HCT116 (cell line): ENCODE results near the gene ZNF423. TPM values are rescaled to one million over a fixed set of nuclear protein-coding genes. Genes with fewer than 3 reads are reported as not detected.

Source experiments
- ATAC-seq: fragments of 200-7000 bp; cut with Tn5 transposase; 2 replicates; pipeline ENCODE4 v1.9.1; 2020; ENCODE audit warnings: mild to moderate bottlenecking, moderate library complexity
- BruUV-seq: library from RNA; stranded (reverse); fragments of 400-500 nt; replicated peaks from 2 replicates; lab custom pipeline; 2021; lab: Mats Ljungman, UMichigan
- CTCF ChIA-PET: fragments of 300-600 bp; sonication (Branson Sonifier 250); formaldehyde crosslinking; loops from one replicate; lab custom pipeline; 2021; ENCODE audit warnings: antibody characterized with exemption; lab: Charles Lee
- POLR2A ChIA-PET: fragments of 300-600, 350-600 bp; sonication (Branson Sonifier 250); formaldehyde crosslinking; loops from one replicate; lab custom pipeline; 2021; ENCODE audit warnings: antibody characterized with exemption; lab: Charles Lee
- RAD21 ChIA-PET, 2 experiments: fragments of 300-600 bp; sonication (Branson Sonifier 250); formaldehyde crosslinking; loops; one replicate each; lab custom pipeline; 2023; ENCODE audit warnings: low total read pairs in 2 of 2; ENCODE audit not compliant: uncharacterized antibody in 2 of 2, unreplicated experiment in 2 of 2, low non-redundant PET in 1 of 2; lab: Charles Lee
- DNase-seq: peaks from one replicate; pipeline ENCODE4 v3.0.0-alpha.2; 2010; ENCODE audit warnings: low read depth, low spot score
- H2AFZ ChIP-seq: fragments of 200-600 bp; shearing (Covaris generic), sonication (generic); 2 replicates; pipeline ENCODE4 v1.6.1; 2017; ENCODE audit warnings: low read depth, mixed run types, mixed read lengths, antibody characterized with exemption, low read length; ENCODE audit not compliant: poor library complexity, severe bottlenecking
- H3K27ac ChIP-seq: 2 replicates; pipeline ENCODE4 v1.5.1; 2012; ENCODE audit warnings: low read depth, low read length
- H3K27me3 ChIP-seq: fragments of 200-600 bp; sonication (generic); 2 replicates; pipeline ENCODE4 v1.6.1; 2016; ENCODE audit warnings: mixed run types, low read length, mixed read lengths; ENCODE audit not compliant: insufficient read depth
- H3K36me3 ChIP-seq, 2 experiments: fragments of 200-500 bp in 1 of 2; fragments of 200-600 bp in 1 of 2; sonication (Bioruptor generic) in 1 of 2; sonication (generic) in 1 of 2; 2 replicates each; pipeline versions ENCODE4 v1.5.1 to v1.6.1; 2014 to 2016; ENCODE audit warnings: low read length in 2 of 2, inconsistent platforms in 1 of 2, mixed read lengths in 1 of 2, mixed run types in 1 of 2; ENCODE audit not compliant: insufficient read depth in 2 of 2, control insufficient read depth in 1 of 2
- H3K4me1 ChIP-seq, 2 experiments: fragments of 200-600 bp in 1 of 2; sonication (generic) in 1 of 2; 2 replicates each; pipeline versions ENCODE4 v1.5.1 to v1.6.1; 2012 to 2017; ENCODE audit warnings: low read length in 2 of 2, inconsistent platforms in 1 of 2, mild to moderate bottlenecking in 1 of 2, mixed read lengths in 1 of 2, mixed run types in 1 of 2, moderate library complexity in 1 of 2; ENCODE audit not compliant: insufficient read depth in 2 of 2, control insufficient read depth in 1 of 2
- H3K4me2 ChIP-seq: fragments of 200-600 bp; sonication (generic); 2 replicates; pipeline ENCODE4 v1.6.1; 2017; ENCODE audit warnings: mixed run types, low read length, mixed read lengths
- H3K4me3 ChIP-seq, 2 experiments: fragments of 200-600 bp in 1 of 2; sonication (generic) in 1 of 2; replicated peaks in 1 of 2; 2 replicates each; pipeline ENCODE4 v1.5.1; 2011 to 2016; ENCODE audit warnings: low read length in 2 of 2, control low read depth in 1 of 2, low read depth in 1 of 2, mild to moderate bottlenecking in 1 of 2, mixed read lengths in 1 of 2, mixed run types in 1 of 2
- H3K79me2 ChIP-seq: fragments of 200-600 bp; sonication (generic); 2 replicates; pipeline ENCODE4 v1.6.1; 2017; ENCODE audit warnings: mild to moderate bottlenecking, mixed run types, low read length, moderate library complexity, mixed read lengths; ENCODE audit not compliant: insufficient read depth
- H3K9ac ChIP-seq: fragments of 200-600 bp; sonication (generic); 2 replicates; pipeline ENCODE4 v1.6.1; 2016; ENCODE audit warnings: low read length, mixed read lengths
- H3K9me2 ChIP-seq: fragments of 200-600 bp; sonication (generic), shearing (Covaris generic); 2 replicates; pipeline ENCODE4 v1.6.1; 2017; ENCODE audit warnings: mixed run types, mild to moderate bottlenecking, moderate library complexity; ENCODE audit not compliant: insufficient read depth
- H3K9me3 ChIP-seq, 2 experiments: fragments of 200-500 bp in 1 of 2; fragments of 200-600 bp in 1 of 2; sonication (Bioruptor generic) in 1 of 2; sonication (generic) in 1 of 2; 2 replicates each; pipeline ENCODE4 v1.6.1; 2014 to 2017; ENCODE audit warnings: low read length in 2 of 2, mixed read lengths in 2 of 2, inconsistent platforms in 1 of 2, low read depth in 1 of 2, mild to moderate bottlenecking in 1 of 2, mixed run types in 1 of 2, moderate library complexity in 1 of 2; ENCODE audit not compliant: control insufficient read depth in 1 of 2, insufficient read depth in 1 of 2
- H4K20me1 ChIP-seq: fragments of 200-600 bp; sonication (generic), shearing (Covaris generic); 2 replicates; pipeline ENCODE4 v1.6.1; 2017; ENCODE audit warnings: mixed run types, mild to moderate bottlenecking, moderate library complexity; ENCODE audit not compliant: insufficient read depth
- ATF3 ChIP-seq: IDR thresholded peaks from 2 replicates; pipeline ENCODE4 v1.6.1; 2012
- CBX3 ChIP-seq: IDR thresholded peaks from 2 replicates; pipeline ENCODE4 v1.6.1; 2012; ENCODE audit warnings: low read depth
- CEBPB ChIP-seq: IDR thresholded peaks from 2 replicates; pipeline ENCODE4 v1.6.1; 2012; ENCODE audit warnings: low read depth
- CTCF ChIP-seq, 3 experiments: fragments of 200-600 bp in 1 of 3; sonication (generic) in 1 of 3; IDR thresholded peaks in 2 of 3; conservative IDR thresholded peaks in 1 of 3; 2 replicates each; pipeline ENCODE4 v1.5.1; 2012 to 2017; ENCODE audit warnings: low read depth in 2 of 3, low read length in 2 of 3, antibody characterized with exemption in 1 of 3, borderline replicate concordance in 1 of 3, control low read depth in 1 of 3, mild to moderate bottlenecking in 1 of 3, mixed read lengths in 1 of 3, mixed run types in 1 of 3, moderate library complexity in 1 of 3; ENCODE audit not compliant: insufficient read depth in 1 of 3
- EZH2 ChIP-seq: fragments of 200-600 bp; sonication (generic); IDR thresholded peaks from 2 replicates; pipeline ENCODE4 v1.6.1; 2017; ENCODE audit warnings: antibody characterized with exemption, mixed run types
- EZH2phosphoT487 ChIP-seq: fragments of 200-600 bp; IDR thresholded peaks from 2 replicates; pipeline ENCODE4 v1.6.1; 2018; ENCODE audit warnings: antibody characterized with exemption, borderline replicate concordance
- MAX ChIP-seq: IDR thresholded peaks from 2 replicates; pipeline ENCODE4 v1.6.1; 2012
- POLR2A ChIP-seq: IDR thresholded peaks from 2 replicates; pipeline ENCODE4 v1.7.0; 2011; ENCODE audit warnings: borderline replicate concordance; ENCODE audit not compliant: insufficient read depth, insufficient read length; ENCODE audit errors: extremely low read depth
- REST ChIP-seq: IDR thresholded peaks from 2 replicates; pipeline ENCODE4 v1.6.1; 2012; ENCODE audit warnings: low read depth
- SP1 ChIP-seq: IDR thresholded peaks from 2 replicates; pipeline ENCODE4 v1.6.1; 2012; ENCODE audit warnings: low read depth
- YY1 ChIP-seq: IDR thresholded peaks from 2 replicates; pipeline ENCODE4 v1.6.1; 2011; ENCODE audit warnings: low read length, low read depth, moderate library complexity, mild to moderate bottlenecking; ENCODE audit not compliant: insufficient replicate concordance; ENCODE audit errors: extremely low read depth
- ZBTB33 ChIP-seq: IDR thresholded peaks from 2 replicates; pipeline ENCODE4 v1.6.1; 2011; ENCODE audit warnings: mild to moderate bottlenecking, low read length, moderate library complexity; ENCODE audit not compliant: insufficient replicate concordance; ENCODE audit errors: extremely low read depth
- ZFX ChIP-seq: fragments of 450-650 bp; IDR thresholded peaks from 2 replicates; pipeline ENCODE4 v1.6.1; 2017
- intact Hi-C: fragments of 100-400 bp; cut with micrococcal nuclease; formaldehyde crosslinking; loops from 2 replicates; pipeline ENCODE4 v1.10.0; 2022
- total RNA-seq: library from RNA; stranded (reverse); gene quantifications from one replicate; pipeline ENCODE4 v1.2.1, GENCODE V29; 2021; ENCODE audit not compliant: unreplicated experiment

Gene ZNF423
- total RNA-seq, 1 experiment from 2014 or later: 0.22 TPM

GRCh38 chr16:49810831-49811230, 45.1 kb downstream of the ZNF423 start:
- H4K20me1 ChIP-seq: no peaks in the 10 kb centered on the region
- no peak overlapping the region for H2AFZ ChIP-seq
- no peak overlapping the region for H3K9ac ChIP-seq
- ATAC-seq (no peak), DNase-seq (no peak)
- no peaks in the 10 kb centered on the region for H3K4me1 ChIP-seq
- no peaks in the 10 kb centered on the region for H3K9me3 ChIP-seq
- H3K36me3 ChIP-seq: no peaks in the 10 kb centered on the region
- ChIA-PET RAD21 (no interaction called here), POLR2A (no interaction called here), CTCF (no interaction called here)
- no peak overlapping the region for H3K27ac ChIP-seq
- TF ChIP-seq ZFX (no peak), POLR2A (no peak), EZH2 (no peak), ATF3 (no peak), CBX3 (no peak), EZH2phosphoT487 (no peak), SP1 (no peak), CEBPB (no peak), REST (no peak), MAX (no peak), YY1 (no peak), ZBTB33 (no peak), CTCF (IDR thresholded peaks at IDR 0.05 in 2 of 3, conservative IDR thresholded peaks at IDR 0.05 in 1 of 3; ENCODE audit: borderline replicate concordance in 1 of 3, insufficient read depth in 1 of 3, low read depth in 2 of 3, low read length in 2 of 3) (no peak)
- H3K79me2 ChIP-seq: no peaks in the 10 kb centered on the region
- no peak overlapping the region for H3K4me3 ChIP-seq
- no peak overlapping the region for H3K4me2 ChIP-seq
- BruUV-seq: no TSS peak
- intact Hi-C loops: no loop called here
- no peaks in the 10 kb centered on the region for H3K27me3 ChIP-seq
- no peaks in the 10 kb centered on the region for H3K9me2 ChIP-seq
